GM18498 (cell line): Measurements from ENCODE around the gene STIP1.
A peak's percentile ranks its signal among the peaks of the same experiment; 100 is the strongest.

ENCODE experiments used
- ATAC-seq: cut with Tn5 transposase; IDR thresholded peaks from one replicate; pipeline ENCODE4 v1.9.1; 2021; ENCODE audit warnings: mild to moderate bottlenecking, moderate library complexity; ENCODE audit not compliant: unreplicated experiment

The STIP1 gene

GRCh38 chr11:64248578-64248977 lies 62.6 kb downstream of the STIP1 start:
- no peak for ATAC-seq

- no peak for ATAC-seq
Measured at GRCh38 chr11:64249038-64249437, 63.1 kb downstream of the STIP1 start.

- ATAC-seq, result no peak
Measured at GRCh38 chr11:64249563-64250414, 63.8 kb downstream of the STIP1 start.

- no peak for ATAC-seq
Measured at GRCh38 chr11:64250415-64251015, 64.5 kb downstream of the STIP1 start.

- peak; percentile 54 for ATAC-seq
Measured at GRCh38 chr11:64251016-64251752, 65.2 kb downstream of the STIP1 start, which contains the start of gene PLCB3. Gene PLCB3, plus strand, starts transcription at chr11:64251530. Its CDS starts 120 bp downstream, at chr11:64251650.

GRCh38 chr11:64251753-64252002 lies 65.7 kb downstream of the STIP1 start:
- ATAC-seq, result no peak

- no peak for ATAC-seq
Measured at GRCh38 chr11:64252003-64252872, 66.3 kb downstream of the STIP1 start.

GRCh38 chr11:64253043-64253442 lies 67.1 kb downstream of the STIP1 start:
- no peak for ATAC-seq

GRCh38 chr11:64253481-64253880 lies 67.5 kb downstream of the STIP1 start:
- no peak for ATAC-seq
